IgD-negative memory B cell (primary cell): ENCODE measurements around the gene CFAP299. TPM values are rescaled to one million over a fixed set of nuclear protein-coding genes. Genes with fewer than 3 reads are reported as not detected.

ENCODE experiments used
- H3K27ac Mint-ChIP-seq, 3 donors: one replicate each; pipeline ENCODE4 v1.8.0; 2020 to 2022; ENCODE audit warnings: mild to moderate bottlenecking in 3 of 3, mixed read lengths in 3 of 3, moderate library complexity in 1 of 3
- H3K27me3 Mint-ChIP-seq: one replicate; pipeline ENCODE4 v1.8.0; 2021; ENCODE audit warnings: mixed read lengths
- H3K36me3 Mint-ChIP-seq: one replicate; pipeline ENCODE4 v1.8.0; 2020; ENCODE audit warnings: mild to moderate bottlenecking, mixed read lengths
- H3K4me1 Mint-ChIP-seq, 3 donors: one replicate each; pipeline ENCODE4 v1.8.0; 2020 to 2022; ENCODE audit warnings: mixed read lengths in 3 of 3, mild to moderate bottlenecking in 1 of 3
- H3K4me3 Mint-ChIP-seq, 4 donors: one replicate each; pipeline ENCODE4 v1.8.0; 2020 to 2022; ENCODE audit warnings: mild to moderate bottlenecking in 4 of 4, mixed read lengths in 4 of 4, moderate library complexity in 3 of 4
- H3K9me3 Mint-ChIP-seq, 3 donors: one replicate each; pipeline ENCODE4 v1.8.0; 2020 to 2021; ENCODE audit warnings: mixed read lengths in 3 of 3, mild to moderate bottlenecking in 1 of 3
- polyA plus RNA-seq: library from polyadenylated mRNA; unstranded; fragments of 300-500 nt; fragmentation: Illumina TruSeq; gene quantifications from one replicate; pipeline ENCODE4 v1.2.3, GENCODE V29; 2021

CFAP299 gene
- polyA plus RNA-seq, 1 donor from 2014 or later = not detected

DNA sequence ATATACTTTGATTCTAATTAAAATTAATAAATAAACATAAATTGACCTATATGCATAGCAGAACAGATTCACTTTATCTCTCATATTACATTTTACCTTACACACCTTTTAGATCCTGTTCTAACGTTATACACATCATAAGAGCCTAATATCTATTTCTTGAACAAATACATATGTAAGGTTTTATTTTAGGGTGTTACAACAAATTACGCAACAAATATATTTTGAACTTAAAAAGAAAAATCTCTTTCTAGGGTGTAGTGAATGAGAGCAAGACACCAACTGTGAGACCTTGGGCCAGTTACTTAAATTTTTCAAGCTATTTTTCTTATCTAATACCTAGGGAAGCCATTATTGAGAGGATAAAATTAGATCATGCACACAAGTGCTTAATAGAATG lies 191.2 kb downstream of the CFAP299 start:
- H3K4me1 Mint-ChIP-seq = peaks cover 1 to 6% (median 1%) of the 10 kb centered on the region in 3 donors
- no peaks in the 10 kb centered on the region for H3K27me3 Mint-ChIP-seq
- no peak overlapping the region for H3K4me3 Mint-ChIP-seq
- H3K9me3 Mint-ChIP-seq = no peaks in the 10 kb centered on the region
- no peaks in the 10 kb centered on the region for H3K36me3 Mint-ChIP-seq
- H3K27ac Mint-ChIP-seq = no peak overlapping the region

DNA sequence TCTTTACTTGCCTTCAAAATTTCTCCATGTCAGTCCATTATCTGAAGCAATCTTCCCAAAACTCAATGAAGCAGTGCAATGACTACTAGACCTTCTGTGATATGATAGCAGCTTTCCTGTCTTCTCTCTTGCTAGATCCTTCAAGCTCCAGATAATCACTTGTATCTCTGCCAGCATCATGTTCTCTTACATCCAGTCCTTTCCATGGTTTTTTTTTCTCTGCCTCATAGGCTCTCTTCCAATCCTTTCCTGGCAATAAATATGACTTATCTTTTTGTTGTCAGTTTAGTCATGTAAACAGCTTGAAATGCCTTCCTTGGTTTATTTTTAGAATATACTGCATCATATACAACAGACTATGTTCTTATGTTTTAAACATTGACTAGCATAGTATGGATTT lies 193.5 kb downstream of the CFAP299 start:
- Mint-ChIP-seq H3K4me3 (no peak overlapping the region), H3K27ac (peak overlapping the region in 1 of 3 donors; percentile 0), H3K36me3 (no peaks in the 10 kb centered on the region), H3K4me1 (peaks cover 5 to 15% (median 6%) of the 10 kb centered on the region in 3 donors), H3K27me3 (no peaks in the 10 kb centered on the region), H3K9me3 (no peaks in the 10 kb centered on the region)

DNA sequence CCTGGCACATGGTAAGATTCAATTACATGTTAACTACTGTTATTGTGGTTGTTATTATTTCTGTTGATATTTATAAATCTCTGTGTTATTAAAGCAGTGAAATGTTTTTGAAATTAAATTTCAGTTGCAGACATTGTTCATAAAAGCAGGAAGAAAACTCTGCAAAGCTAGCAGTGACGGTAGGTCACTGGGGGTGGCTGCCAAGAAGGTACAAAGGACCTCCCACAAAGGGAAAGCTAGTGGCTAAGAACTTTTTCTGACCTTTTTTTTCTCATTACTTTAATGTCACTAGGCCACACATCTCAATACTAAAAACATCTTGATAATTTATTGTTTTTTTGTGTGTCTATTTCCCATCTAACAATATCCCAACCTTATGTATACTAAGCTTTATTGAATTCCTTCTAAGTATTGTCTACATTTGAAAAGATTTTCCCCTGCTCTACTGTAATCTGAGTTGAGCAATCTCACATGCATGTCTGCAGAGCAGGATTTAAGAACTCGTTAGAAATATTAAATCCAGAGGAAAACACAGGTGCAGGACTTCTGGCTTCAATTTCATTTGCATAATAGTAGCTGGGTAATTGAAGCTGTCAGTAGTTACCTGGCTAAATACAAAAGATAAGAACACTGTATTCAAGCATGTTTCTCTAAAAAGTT lies 197.3 kb downstream of the CFAP299 start:
- peaks cover 2% of the 10 kb centered on the region for H3K27me3 Mint-ChIP-seq
- H3K4me1 Mint-ChIP-seq = peaks cover 5 to 15% (median 6%) of the 10 kb centered on the region in 3 donors
- no peak overlapping the region for H3K4me3 Mint-ChIP-seq
- H3K9me3 Mint-ChIP-seq = no peaks in the 10 kb centered on the region
- H3K27ac Mint-ChIP-seq = no peak overlapping the region
- H3K36me3 Mint-ChIP-seq = no peaks in the 10 kb centered on the region

DNA sequence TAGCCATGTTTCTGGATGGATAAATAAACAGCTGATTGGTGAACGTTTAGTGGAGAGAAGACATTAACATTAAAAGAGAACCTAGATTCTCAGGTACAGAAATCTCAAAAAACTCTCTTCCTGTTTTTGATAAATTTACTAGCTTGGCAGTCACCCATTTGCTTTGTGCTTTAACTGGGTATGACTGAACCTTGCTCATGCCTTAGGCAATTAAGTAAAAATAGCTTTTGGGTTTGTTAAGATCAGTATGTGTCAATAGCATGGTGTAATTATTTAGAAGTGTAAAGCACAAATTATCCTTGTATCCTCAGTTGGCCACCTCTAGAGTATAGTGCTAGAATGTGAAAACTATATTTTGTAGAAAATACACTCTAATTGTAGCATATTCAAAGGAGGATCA lies 200.0 kb downstream of the CFAP299 start:
- Mint-ChIP-seq H3K4me3 (no peak overlapping the region), H3K36me3 (no peaks in the 10 kb centered on the region), H3K27me3 (peaks cover 2% of the 10 kb centered on the region), H3K4me1 (peaks cover 5 to 11% (median 7%) of the 10 kb centered on the region in 3 donors), H3K9me3 (no peaks in the 10 kb centered on the region), H3K27ac (no peak overlapping the region)

DNA sequence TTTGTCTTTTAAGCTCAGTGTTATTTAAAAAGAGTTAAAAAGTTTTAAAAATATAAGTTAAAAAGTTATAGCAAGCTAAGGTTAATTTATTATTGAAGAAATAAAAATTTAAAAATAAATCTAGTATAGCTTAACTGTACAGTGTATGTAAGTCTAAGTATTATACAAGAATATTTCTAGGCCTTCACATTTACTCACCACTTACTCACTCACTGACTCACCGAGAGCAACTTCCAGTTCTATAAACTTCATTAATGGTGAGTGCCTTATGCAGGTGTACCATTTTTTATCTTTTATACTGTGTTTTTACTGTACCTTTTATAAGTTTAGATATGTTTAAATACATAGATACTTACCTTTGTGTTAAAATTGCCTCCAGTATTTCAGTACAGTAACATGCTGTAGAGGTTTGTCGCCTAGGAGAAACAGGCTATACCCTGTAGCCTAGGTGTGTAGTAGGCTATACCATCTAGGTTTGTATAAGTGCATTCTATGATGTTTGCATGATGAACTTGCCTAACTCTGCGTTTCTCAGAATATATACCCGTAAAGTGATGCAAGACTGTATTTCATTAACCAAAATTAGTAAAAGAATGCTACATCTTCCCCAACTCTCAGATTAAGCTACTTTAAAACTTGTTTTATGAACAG lies 202.9 kb downstream of the CFAP299 start:
- Mint-ChIP-seq H3K36me3 (no peaks in the 10 kb centered on the region), H3K27ac (no peak overlapping the region), H3K27me3 (peaks cover 4% of the 10 kb centered on the region), H3K4me1 (peaks cover 3 to 6% (median 4%) of the 10 kb centered on the region in 3 donors), H3K4me3 (no peak overlapping the region), H3K9me3 (no peaks in the 10 kb centered on the region)

DNA sequence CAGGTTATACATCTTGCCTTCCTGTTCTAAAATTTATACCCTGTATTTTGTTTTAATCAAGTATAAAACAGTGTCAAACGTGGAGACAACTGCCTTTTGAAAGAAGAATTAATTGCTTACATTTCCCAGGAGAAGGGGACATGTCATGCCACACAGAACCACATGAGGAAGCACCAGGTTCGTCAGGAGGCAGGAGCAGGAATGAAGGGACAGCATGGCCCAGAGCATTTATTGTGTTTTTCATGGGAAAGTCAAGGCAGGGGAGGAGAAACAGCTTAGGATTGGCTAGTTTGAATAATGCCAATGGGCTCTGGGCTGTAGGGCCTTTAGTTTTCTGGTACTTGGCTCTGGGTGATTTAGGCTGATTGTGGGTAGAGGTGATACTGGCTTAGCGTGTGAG lies 203.7 kb downstream of the CFAP299 start:
- H3K27me3 Mint-ChIP-seq = peaks cover 4% of the 10 kb centered on the region
- no peak overlapping the region for H3K27ac Mint-ChIP-seq
- H3K9me3 Mint-ChIP-seq = no peaks in the 10 kb centered on the region
- H3K4me1 Mint-ChIP-seq = peaks cover 3 to 5% (median 4%) of the 10 kb centered on the region in 3 donors
- H3K4me3 Mint-ChIP-seq = no peak overlapping the region
- H3K36me3 Mint-ChIP-seq = no peaks in the 10 kb centered on the region

DNA sequence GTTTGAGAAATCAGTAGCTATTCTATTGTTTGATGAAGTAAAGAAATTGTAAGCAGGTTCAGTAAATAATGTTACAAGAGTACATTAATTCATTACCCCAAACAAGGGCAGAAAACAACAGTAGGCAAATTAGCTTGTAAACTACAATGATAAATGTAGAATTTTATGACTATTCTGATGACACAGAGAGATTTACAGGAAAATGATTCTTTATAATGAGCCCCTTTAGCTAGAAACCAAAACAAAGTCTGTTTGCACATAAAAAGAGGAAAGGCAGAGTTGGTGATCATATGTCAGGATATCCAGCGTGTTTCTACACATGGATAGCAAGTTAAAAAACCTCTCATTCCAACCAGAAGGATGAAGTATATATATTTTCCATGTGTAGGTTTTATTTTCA lies 204.8 kb downstream of the CFAP299 start:
- Mint-ChIP-seq H3K27me3 (peaks cover 4% of the 10 kb centered on the region), H3K4me1 (peaks cover 3 to 5% (median 4%) of the 10 kb centered on the region in 3 donors), H3K4me3 (no peak overlapping the region), H3K36me3 (no peaks in the 10 kb centered on the region), H3K9me3 (no peaks in the 10 kb centered on the region), H3K27ac (no peak overlapping the region)

DNA sequence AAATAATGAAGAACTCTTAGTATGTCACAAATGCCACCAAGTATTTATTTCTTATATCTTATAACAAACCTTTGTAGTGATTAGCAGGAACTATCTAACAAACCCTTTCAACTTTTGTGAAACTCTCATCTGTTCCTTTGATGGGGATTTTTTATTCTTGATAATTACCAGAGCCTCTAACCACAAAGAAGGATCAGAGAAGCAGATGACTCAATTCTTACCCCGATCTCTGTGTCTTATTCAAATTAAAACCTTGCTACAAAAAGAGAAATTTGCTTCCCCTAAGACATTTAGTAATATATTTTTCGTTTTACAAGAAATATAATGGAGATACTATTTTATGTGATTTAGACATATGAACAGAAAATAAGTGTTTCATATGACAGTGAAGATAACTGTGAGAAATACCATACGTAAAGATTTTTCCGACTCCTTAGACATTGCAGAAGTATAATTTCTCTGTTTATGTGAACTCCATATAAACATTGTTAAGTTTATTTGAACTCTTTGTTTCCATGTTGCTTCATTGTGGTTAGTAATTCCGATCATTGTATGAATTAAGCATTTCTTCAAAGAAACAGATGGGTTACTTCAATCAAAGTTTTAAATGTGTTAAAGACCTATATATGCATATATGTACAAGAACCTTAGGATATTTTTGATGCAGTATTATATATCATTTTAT lies 205.4 kb downstream of the CFAP299 start:
- Mint-ChIP-seq H3K36me3 (no peaks in the 10 kb centered on the region), H3K27me3 (peaks cover 4% of the 10 kb centered on the region), H3K4me3 (no peak overlapping the region), H3K4me1 (peaks cover 3 to 5% (median 4%) of the 10 kb centered on the region in 3 donors), H3K9me3 (no peaks in the 10 kb centered on the region), H3K27ac (no peak overlapping the region)

DNA sequence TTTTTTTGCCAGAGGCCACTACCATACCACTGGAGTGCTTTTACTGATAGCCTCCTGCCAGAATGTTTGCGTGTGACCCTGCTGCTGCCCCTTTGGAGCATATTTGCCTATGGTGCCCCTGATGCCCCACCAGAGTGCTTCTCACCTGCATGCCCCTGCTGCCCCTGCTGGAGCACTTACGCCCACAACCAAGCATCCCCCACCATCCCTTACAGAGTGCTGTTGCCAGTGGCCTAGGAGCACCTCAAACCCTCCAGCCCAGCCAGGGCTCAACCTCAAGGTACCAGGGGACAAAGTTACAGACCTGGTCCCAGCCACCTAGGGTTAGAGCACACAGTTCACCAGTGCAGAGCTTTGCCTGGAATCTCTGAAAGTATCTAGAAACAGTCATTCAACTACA lies 207.2 kb downstream of the CFAP299 start:
- no peaks in the 10 kb centered on the region for H3K36me3 Mint-ChIP-seq
- peaks cover 3 to 5% (median 4%) of the 10 kb centered on the region in 3 donors for H3K4me1 Mint-ChIP-seq
- H3K9me3 Mint-ChIP-seq = no peaks in the 10 kb centered on the region
- no peak overlapping the region for H3K4me3 Mint-ChIP-seq
- peaks cover 2% of the 10 kb centered on the region for H3K27me3 Mint-ChIP-seq
- peak overlapping the region in 1 of 3 donors; percentile 33 for H3K27ac Mint-ChIP-seq

DNA sequence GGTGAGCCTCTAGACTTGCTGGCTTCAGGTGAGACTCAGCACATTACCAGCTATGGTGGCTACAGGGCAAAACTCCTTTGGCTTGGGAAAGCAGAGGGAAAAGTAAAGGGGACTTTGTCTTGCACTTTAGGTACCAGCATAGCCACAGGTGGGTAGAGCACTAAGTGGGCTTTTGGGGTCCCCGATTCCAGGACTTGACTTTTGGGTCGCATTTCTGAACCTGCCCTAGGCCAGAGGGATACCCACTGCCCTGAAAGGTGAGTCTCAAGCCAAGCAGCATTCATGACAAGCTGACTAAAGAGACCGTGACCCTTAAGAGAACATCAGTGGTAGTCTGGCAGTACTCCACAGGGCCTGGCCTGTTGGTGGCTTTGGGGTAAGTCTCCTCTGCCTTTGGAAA lies 224.8 kb downstream of the CFAP299 start:
- Mint-ChIP-seq H3K27me3 (peaks cover 4% of the 10 kb centered on the region), H3K4me3 (no peak overlapping the region), H3K27ac (no peak overlapping the region), H3K4me1 (no peaks in the 10 kb centered on the region), H3K36me3 (no peaks in the 10 kb centered on the region), H3K9me3 (peaks cover 0 to 15% (median 0%) of the 10 kb centered on the region in 3 donors)

DNA sequence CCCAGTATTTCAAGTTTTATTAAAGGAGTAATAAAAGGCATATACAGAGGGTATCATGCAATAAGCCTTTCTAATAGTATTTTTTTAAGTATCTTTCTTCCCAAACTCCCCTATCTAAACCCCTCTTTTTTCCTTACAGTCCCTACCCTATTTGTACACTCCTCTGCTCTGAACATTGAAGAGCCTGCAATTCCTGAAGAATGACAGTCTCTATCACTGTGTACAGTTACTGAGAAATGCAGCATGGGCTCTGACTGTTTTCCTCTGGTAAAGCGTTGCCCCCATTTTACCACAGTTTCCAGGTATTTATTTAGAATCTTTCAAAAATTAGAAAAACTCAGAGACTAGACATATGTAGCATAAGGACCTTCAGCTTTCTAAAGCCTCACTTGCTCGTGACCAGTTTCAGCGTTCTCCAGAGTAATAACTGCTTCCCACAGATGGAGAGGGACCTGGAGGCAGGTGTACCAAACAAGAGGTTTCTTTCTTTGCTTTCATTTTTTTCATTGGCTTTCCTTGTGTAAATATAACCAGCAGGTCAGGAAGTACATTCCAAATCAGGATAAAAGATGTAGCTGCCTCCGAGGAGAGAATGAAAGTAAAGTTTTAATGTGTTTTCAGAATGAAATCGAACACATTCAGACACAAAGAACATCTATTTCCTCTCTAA lies 230.8 kb downstream of the CFAP299 start:
- Mint-ChIP-seq H3K4me1 (no peaks in the 10 kb centered on the region), H3K4me3 (peak overlapping the region in 2 of 4 donors; percentile 5 to 56), H3K9me3 (peaks cover 0 to 11% (median 0%) of the 10 kb centered on the region in 3 donors), H3K36me3 (no peaks in the 10 kb centered on the region), H3K27me3 (peaks cover 2% of the 10 kb centered on the region), H3K27ac (no peak overlapping the region)

DNA sequence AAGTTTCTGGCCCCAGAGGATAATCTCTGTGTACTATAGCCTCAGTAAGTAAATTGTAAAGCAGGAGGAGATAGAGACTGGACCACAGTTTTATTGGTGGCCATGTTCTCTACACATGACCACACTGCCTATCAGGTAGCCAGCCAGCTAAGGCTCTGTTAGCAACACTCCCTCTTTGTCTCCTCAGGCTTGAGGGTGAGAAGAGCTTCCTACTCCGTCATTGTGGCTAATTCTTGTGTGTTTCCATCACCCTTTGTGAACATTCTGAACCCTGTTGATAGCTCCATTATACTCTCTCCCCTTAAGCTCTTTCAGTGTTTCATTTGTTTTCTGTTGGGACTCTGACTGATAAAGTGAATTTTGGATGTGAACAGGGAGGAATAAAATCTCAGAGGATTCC lies 233.4 kb downstream of the CFAP299 start:
- peaks cover 0 to 4% (median 0%) of the 10 kb centered on the region in 3 donors for H3K9me3 Mint-ChIP-seq
- H3K36me3 Mint-ChIP-seq = peaks cover 2% of the 10 kb centered on the region
- H3K27ac Mint-ChIP-seq = no peak overlapping the region
- no peaks in the 10 kb centered on the region for H3K4me1 Mint-ChIP-seq
- H3K27me3 Mint-ChIP-seq = no peaks in the 10 kb centered on the region
- no peak overlapping the region for H3K4me3 Mint-ChIP-seq

DNA sequence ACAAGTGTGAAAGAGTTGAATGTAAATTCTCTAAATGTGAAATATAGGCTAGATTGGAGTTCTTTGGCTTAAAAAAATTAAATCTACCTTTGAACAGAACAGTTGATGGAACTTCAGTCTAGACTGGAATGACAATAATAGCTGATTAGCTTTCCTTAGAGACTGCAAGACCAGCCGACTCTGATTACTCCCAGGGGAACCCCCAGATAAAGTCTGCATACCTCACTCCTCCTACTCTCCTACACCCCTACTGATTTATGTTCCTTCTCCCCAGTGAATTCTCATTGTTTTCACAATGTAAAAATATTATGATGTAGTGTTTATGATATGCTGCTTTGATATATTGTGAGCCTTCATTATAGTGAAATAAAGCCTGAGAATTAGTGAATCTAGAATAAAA lies 241.3 kb downstream of the CFAP299 start:
- peaks cover 2% of the 10 kb centered on the region for H3K36me3 Mint-ChIP-seq
- no peak overlapping the region for H3K4me3 Mint-ChIP-seq
- no peak overlapping the region for H3K27ac Mint-ChIP-seq
- no peaks in the 10 kb centered on the region for H3K4me1 Mint-ChIP-seq
- H3K9me3 Mint-ChIP-seq = peaks cover 0 to 4% (median 4%) of the 10 kb centered on the region in 3 donors
- H3K27me3 Mint-ChIP-seq = no peaks in the 10 kb centered on the region

DNA sequence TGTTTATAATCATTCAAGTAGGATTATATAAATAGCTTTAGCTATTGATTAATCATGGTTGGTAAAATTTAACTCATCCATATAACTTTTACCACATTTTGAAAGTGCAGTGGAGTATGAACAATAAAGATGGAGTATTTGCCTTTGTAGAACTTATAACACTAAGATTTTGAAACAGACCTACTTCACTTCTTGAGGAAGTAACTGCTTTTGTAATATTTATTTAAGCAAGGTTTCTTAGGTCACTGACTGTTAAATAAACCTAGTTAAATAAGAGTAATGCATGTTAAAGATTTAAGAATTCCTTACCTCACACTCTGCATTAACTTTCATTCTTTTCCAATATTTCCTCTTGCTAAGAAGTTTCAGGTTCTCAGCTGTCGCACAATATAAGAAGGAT lies 242.5 kb downstream of the CFAP299 start:
- no peak overlapping the region for H3K27ac Mint-ChIP-seq
- peaks cover 3% of the 10 kb centered on the region for H3K27me3 Mint-ChIP-seq
- peaks cover 0 to 2% (median 0%) of the 10 kb centered on the region in 3 donors for H3K4me1 Mint-ChIP-seq
- no peak overlapping the region for H3K4me3 Mint-ChIP-seq
- H3K9me3 Mint-ChIP-seq = peaks cover 0 to 4% (median 4%) of the 10 kb centered on the region in 3 donors
- H3K36me3 Mint-ChIP-seq = peaks cover 2% of the 10 kb centered on the region

DNA sequence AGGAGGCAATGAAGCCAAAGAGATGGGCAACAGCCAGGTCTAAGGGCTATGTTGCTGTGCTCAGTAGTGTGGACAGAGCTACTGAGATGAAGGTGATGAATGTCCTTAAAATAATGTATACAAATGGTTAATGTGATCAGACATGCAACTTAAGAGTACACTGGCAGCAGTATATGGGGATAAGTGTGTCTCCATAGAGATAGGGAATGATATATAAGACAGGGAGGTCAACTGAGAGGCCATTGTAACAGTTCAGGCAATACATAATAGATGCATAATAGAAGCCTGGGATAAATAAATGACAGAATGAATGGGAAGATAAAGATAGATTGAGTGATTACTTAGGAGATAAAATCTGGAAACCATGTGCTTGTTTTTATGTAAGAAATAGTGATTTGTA lies 250.0 kb downstream of the CFAP299 start:
- Mint-ChIP-seq H3K4me3 (no peak overlapping the region), H3K9me3 (peaks cover 0 to 1% (median 0%) of the 10 kb centered on the region in 3 donors), H3K27ac (no peak overlapping the region), H3K27me3 (peaks cover 4% of the 10 kb centered on the region), H3K36me3 (no peaks in the 10 kb centered on the region), H3K4me1 (peaks cover 0 to 2% (median 0%) of the 10 kb centered on the region in 3 donors)
